Lower leg skin (tissue), 3 donors: ENCODE results near the gene SCML1.

Source experiments
- CTCF ChIP-seq, 3 donors: fragments of 450-650 bp; IDR thresholded peaks; one replicate each; pipeline ENCODE4 v1.5.1; 2016; ENCODE audit warnings: antibody characterized with exemption in 3 of 3, mild to moderate bottlenecking in 3 of 3, moderate library complexity in 2 of 3
- POLR2A ChIP-seq, 2 donors: fragments of 450-650 bp; IDR thresholded peaks; one replicate each; pipeline ENCODE4 v1.6.1; 2016 to 2017; ENCODE audit warnings: antibody characterized with exemption in 2 of 2, mild to moderate bottlenecking in 1 of 2, moderate library complexity in 1 of 2

GRCh38 chrX:17792826-17793225, 55.5 kb downstream of the SCML1 start:
- TF ChIP-seq CTCF (IDR thresholded peaks at IDR 0.05) = no peak
- TF ChIP-seq POLR2A (IDR thresholded peaks at IDR 0.05) = no peak
